Measurements from ENCODE around the gene ZNF408. TPM values are rescaled to one million over a fixed set of nuclear protein-coding genes. Genes with fewer than 3 reads are reported as not detected.

Gene ZNF408
- total and polyA plus RNA-seq, 12 donors, result 2.2 to 13.8 (median 9.2) TPM

DNA sequence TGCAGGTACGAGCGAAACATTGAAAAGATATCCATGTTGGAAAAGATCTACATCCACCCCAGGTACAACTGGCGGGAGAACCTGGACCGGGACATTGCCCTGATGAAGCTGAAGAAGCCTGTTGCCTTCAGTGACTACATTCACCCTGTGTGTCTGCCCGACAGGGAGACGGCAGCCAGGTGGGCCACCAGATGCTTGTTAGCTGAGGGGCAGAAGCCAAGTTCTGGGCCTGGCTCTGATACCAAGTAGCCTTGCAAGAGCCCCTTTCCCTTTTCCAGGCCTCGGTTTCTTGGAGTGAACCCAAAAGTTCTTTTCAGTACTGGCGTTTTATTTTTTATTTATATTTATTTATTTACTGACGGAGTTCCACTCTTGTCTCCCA is 27.8 kb downstream of the ZNF408 start:
- intact Hi-C loops (cut with DNase I), result no loop called here
- no peaks in the 10 kb centered on the region for H3K36me3 ChIP-seq (replicated peaks in 1 of 2)
- H3K27me3 ChIP-seq, result no peaks in the 10 kb centered on the region
- no peaks in the 10 kb centered on the region for H3K9me3 ChIP-seq (replicated peaks in 1 of 3)
- 80 to 92% (median 87%) methylated on average over 9 of the region's 9 CpGs for WGBS, 4 donors
- no peak overlapping the region for H3K27ac ChIP-seq
- peak in 1 of 7 donors; percentile 7 for DNase-seq
- no peaks in the 10 kb centered on the region for H3K4me1 ChIP-seq (replicated peaks in 1 of 2)
- no peak overlapping the region for H3K4me3 ChIP-seq
- no peak for TF ChIP-seq POLR2A (IDR thresholded peaks at IDR 0.05)
- TF ChIP-seq, protein P1, sequence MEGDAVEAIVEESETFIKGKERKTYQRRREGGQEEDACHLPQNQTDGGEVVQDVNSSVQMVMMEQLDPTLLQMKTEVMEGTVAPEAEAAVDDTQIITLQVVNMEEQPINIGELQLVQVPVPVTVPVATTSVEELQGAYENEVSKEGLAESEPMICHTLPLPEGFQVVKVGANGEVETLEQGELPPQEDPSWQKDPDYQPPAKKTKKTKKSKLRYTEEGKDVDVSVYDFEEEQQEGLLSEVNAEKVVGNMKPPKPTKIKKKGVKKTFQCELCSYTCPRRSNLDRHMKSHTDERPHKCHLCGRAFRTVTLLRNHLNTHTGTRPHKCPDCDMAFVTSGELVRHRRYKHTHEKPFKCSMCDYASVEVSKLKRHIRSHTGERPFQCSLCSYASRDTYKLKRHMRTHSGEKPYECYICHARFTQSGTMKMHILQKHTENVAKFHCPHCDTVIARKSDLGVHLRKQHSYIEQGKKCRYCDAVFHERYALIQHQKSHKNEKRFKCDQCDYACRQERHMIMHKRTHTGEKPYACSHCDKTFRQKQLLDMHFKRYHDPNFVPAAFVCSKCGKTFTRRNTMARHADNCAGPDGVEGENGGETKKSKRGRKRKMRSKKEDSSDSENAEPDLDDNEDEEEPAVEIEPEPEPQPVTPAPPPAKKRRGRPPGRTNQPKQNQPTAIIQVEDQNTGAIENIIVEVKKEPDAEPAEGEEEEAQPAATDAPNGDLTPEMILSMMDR (IDR thresholded peaks at IDR 0.05), result no peak

DNA sequence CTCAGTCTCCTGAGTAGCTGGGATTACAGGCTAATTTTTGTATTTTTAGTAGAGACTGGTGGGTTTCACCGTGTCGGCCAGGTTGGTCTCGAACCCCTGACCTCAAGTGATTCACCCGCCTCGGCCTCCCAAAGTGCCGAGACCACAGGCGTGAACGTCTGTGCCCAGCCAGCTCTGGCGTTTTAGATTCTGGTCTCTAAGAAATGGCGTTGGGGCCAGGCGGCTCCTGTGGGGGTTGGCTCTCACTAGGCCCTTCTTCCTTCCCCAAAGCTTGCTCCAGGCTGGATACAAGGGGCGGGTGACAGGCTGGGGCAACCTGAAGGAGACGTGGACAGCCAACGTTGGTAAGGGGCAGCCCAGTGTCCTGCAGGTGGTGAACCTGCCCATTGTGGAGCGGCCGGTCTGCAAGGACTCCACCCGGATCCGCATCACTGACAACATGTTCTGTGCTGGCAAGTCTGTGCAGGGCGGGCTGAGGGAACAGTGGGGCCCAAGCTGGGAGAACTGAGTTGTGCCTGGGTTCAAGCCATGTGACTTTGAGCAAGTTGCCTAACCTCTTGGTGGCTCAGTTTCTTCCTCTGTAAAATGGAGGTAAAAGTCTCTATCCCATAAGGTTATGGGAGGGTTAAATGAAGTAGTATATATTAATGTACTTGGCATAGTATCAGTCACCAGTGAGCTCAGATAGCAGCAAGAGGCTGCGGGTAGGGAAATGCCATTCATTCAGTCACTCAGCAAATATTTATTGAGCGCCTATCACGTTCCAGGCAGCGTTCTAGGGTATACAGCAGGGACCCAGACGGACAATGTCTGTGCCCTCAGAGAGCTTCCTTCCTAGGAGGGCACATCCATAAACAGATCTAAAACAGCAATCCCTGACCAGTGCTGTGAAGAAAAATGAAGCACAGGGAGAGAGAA is 28.5 kb downstream of the ZNF408 start:
- no peaks in the 10 kb centered on the region for H3K27me3 ChIP-seq
- intact Hi-C loops (cut with DNase I), result no loop called here
- no peaks in the 10 kb centered on the region for H3K4me1 ChIP-seq (replicated peaks in 1 of 2)
- no peak overlapping the region for H3K27ac ChIP-seq
- H3K36me3 ChIP-seq (replicated peaks in 1 of 2), result no peaks in the 10 kb centered on the region
- 86 to 92% (median 88%) methylated on average over 14 to 24 of the region's 24 CpGs for WGBS, 4 donors
- no peak overlapping the region for H3K4me3 ChIP-seq
- peak in 1 of 7 donors; percentile 12 for DNase-seq
- no peak for TF ChIP-seq POLR2A (IDR thresholded peaks at IDR 0.05)
- TF ChIP-seq, protein P1 (IDR thresholded peaks at IDR 0.05), result no peak
- no peaks in the 10 kb centered on the region for H3K9me3 ChIP-seq (replicated peaks in 1 of 3)

DNA sequence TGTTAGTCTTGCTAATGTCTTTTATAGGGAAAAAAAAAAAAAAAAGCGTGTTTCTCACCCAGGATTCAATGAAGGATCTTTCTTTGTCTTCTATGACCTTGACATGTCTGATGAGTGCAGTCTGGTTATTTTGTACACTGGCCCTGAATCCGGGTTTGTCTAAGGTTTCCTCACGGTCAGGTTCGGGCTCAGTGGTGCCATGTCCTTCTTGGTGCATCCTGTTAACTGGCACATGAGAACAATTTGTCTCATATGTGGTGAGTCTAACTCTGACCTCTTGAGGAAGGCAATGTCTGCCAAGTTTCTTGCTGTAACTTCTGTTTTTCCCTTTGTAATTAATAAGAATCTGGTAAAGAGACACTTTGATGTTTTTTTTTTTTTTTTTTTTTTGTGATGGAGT is 30.7 kb downstream of the ZNF408 start:
- DNase-seq, result peak in 4 of 7 donors; percentile 33 to 61 (median 44)
- 45 to 55% (median 52%) methylated on average over 4 of the region's 4 CpGs for WGBS, 4 donors
- H3K9me3 ChIP-seq (replicated peaks in 1 of 3), result no peaks in the 10 kb centered on the region
- no peaks in the 10 kb centered on the region for H3K27me3 ChIP-seq
- no peak overlapping the region for H3K27ac ChIP-seq
- no peaks in the 10 kb centered on the region for H3K4me1 ChIP-seq (replicated peaks in 1 of 2)
- no peaks in the 10 kb centered on the region for H3K36me3 ChIP-seq (replicated peaks in 1 of 2)
- TF ChIP-seq, protein P1 (IDR thresholded peaks at IDR 0.05), result no peak
- TF ChIP-seq POLR2A (IDR thresholded peaks at IDR 0.05), result no peak
- intact Hi-C loops (cut with DNase I), result no loop called here
- no peak overlapping the region for H3K4me3 ChIP-seq

GRCh38 chr11:46733234-46733633 is 32.4 kb downstream of the ZNF408 start:
- Histone ChIP-seq H3K4me3 (no peak overlapping the region), H3K36me3 (replicated peaks in 1 of 2) (no peaks in the 10 kb centered on the region), H3K9me3 (replicated peaks in 1 of 3) (no peaks in the 10 kb centered on the region), H3K27ac (no peak overlapping the region), H3K4me1 (replicated peaks in 1 of 2) (no peaks in the 10 kb centered on the region), H3K27me3 (no peaks in the 10 kb centered on the region)
- no peak for TF ChIP-seq POLR2A (IDR thresholded peaks at IDR 0.05)
- TF ChIP-seq, protein P1 (IDR thresholded peaks at IDR 0.05), result no peak
- 77 to 94% (median 89%) methylated on average over 1 of the region's 1 CpG for WGBS, 4 donors
- intact Hi-C loops (cut with DNase I), result no loop called here
- DNase-seq, result no peak
